ENCODE data around the gene LCK.
"Not testable (repeated sequence)": the region's sequence is repeated elsewhere in the genome, so short reads cannot be mapped to it uniquely, and the experiment has no call there.

The LCK gene

GRCh38 chr1:32240140-32240951 lies 10.7 kb upstream of the LCK start:
- peak; percentile 94 for DNase-seq

GRCh38 chr1:32241001-32241763 lies 9.9 kb upstream of the LCK start:
- DNase-seq: peak; percentile 78

- no peak for DNase-seq
Measured at GRCh38 chr1:32242341-32242851, 8.7 kb upstream of the LCK start.

GRCh38 chr1:32246888-32247273 lies 4.2 kb upstream of the LCK start, which contains the start of gene FAM167B:
TSS of gene FAM167B (plus strand) at chr1:32247222. CDS start at chr1:32247422, 200 bp downstream.
- no peak for DNase-seq

GRCh38 chr1:32247452-32247851 lies 3.6 kb upstream of the LCK start:
- DNase-seq: no peak

DNA sequence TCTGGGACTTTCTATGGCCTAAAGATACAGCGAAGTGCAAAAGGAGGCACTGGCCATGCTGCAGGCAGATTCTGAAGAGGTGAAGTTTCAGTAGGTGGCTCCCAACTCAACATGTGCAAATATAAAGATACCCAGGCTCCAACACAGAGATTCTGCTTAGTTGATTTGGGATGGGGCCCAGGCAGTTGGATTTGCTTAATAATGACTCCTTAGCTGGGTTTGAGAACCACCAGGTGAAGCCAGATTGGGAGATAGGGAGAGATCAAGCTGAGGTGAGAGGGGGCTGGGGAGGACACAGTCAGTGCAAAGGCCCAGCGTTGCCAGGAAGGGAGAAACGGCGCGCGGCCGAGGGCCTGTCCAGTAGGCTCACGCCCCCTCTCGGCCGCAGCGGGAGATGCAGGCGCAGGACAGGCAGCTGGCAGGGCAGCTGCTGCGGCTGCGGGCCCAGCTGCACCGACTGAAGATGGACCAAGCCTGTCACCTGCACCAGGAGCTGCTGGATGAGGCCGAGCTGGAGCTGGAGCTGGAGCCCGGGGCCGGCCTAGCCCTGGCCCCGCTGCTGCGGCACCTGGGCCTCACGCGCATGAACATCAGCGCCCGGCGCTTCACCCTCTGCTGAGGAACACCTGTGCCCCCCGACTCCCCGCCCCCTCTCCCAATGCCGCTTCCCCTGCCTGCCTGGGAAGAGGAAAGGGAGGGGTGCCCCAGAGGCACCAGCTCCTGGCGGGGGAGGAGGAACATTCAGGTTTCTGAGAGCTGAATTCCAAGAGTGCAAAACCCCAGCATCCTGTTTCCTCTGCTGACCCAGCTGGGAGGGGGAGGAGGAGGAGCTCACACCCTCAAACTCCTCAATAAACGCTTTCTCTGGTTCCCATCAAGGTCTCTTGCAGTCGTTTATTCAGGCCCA lies 2.8 kb upstream of the LCK start:
- DNase-seq: peak; percentile 78

- no peak for DNase-seq
Measured at GRCh38 chr1:32249831-32250525, 1.1 kb upstream of the LCK start.

DNA sequence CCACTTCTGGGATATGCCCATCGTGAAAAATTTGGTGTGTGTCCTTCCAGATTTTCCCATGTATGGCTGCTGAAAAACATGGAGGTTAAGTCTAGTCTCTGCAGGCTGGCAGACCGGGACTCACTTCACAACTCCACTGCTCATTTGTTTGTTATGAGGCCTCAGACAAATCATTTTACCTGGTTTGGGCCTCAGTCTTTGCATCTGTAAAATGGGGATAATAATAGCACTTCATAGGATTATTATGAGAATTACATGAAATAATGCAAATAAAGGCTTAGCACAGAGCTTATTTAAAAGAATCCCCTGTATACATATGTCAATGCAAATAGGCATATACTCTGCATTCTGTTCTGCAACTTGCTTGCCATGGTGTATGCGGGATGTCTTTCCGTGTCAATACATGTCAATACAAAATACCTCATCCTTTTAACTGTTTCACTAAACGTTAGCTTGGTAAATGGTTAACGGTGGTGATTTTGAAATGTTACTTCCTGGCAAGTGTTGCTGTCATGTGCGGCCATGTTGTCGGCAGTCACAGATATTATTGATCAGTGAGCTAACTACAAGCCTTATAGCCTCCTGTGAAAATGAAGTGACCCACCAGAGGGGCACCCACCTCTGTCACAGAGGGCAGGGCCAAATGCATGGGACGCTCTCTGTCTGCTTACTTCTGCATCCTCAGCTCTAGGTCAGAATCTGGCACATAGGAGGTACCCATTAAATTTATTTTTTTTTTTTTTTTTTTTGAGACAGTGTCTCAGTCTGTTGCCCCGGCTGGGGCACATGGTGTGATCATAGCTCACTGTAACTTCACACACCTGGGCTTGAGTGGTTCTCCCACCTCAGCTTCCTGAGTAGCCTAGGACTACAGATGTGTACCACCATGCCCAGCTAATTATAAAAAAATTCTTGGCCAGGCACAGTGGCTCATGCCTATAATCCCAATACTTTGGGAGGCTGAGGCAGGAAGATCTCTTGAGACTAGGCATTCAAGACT lies 4.3 kb downstream of the LCK start:
- DNase-seq: no peak

- DNase-seq: no peak
Measured at GRCh38 chr1:32256473-32257226, 5.6 kb downstream of the LCK start.

GRCh38 chr1:32257227-32257508 lies 6.1 kb downstream of the LCK start:
- no peak for DNase-seq

- DNase-seq: not testable (repeated sequence)
Measured at GRCh38 chr1:32263236-32263593, 12.2 kb downstream of the LCK start.

- DNase-seq: no peak
Measured at GRCh38 chr1:32263744-32264143, 12.7 kb downstream of the LCK start.

- DNase-seq: no peak
Measured at GRCh38 chr1:32265846-32266245, 14.8 kb downstream of the LCK start.

DNA sequence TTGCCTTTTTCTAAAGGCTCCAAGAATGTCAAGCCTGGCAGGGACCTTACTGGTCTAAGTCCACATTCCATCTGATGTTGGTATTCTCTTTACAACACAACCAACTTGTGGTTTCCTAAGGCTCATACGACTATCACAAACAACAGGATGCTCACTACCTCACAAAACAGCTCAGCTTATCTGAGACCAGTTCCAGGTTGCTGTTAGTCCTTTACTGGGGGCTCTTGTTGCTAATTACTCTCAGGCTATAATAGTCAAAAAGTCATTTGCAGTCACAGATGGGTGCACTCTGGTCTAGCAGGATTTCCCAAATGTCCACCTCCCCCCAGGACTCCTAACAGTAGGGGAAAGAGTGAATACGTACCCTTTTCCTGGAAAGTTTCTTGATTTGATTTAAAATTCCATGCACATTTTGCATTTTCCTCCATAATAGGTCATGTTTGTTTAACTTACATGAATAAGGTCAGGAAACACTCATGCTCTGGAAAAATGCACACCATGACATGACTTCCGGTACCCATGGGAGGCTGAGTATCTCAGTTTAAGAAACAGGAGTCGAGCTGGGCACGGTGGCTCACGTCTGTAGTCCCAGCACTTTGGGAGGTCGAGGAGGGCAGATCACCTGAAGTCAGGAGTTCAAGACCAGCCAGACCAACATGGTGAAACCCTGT lies 16.0 kb downstream of the LCK start:
- DNase-seq: no peak

- DNase-seq: no peak
Measured at GRCh38 chr1:32269744-32270143, 18.7 kb downstream of the LCK start.

- DNase-seq: no peak
Measured at GRCh38 chr1:32272557-32273390, 21.7 kb downstream of the LCK start.

DNA sequence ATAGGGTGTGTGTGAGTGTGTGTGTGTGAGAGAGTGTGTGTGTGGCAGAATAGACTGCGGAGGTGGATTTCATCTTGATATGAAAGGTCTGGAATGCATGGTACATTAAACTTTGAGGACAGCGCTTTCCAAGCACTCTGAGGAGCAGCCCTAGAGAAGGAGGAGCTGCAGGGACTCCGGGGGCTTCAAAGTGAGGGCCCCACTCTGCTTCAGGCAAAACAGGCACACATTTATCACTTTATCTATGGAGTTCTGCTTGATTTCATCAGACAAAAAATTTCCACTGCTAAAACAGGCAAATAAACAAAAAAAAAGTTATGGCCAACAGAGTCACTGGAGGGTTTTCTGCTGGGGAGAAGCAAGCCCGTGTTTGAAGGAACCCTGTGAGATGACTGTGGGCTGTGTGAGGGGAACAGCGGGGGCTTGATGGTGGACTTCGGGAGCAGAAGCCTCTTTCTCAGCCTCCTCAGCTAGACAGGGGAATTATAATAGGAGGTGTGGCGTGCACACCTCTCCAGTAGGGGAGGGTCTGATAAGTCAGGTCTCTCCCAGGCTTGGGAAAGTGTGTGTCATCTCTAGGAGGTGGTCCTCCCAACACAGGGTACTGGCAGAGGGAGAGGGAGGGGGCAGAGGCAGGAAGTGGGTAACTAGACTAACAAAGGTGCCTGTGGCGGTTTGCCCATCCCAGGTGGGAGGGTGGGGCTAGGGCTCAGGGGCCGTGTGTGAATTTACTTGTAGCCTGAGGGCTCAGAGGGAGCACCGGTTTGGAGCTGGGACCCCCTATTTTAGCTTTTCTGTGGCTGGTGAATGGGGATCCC lies 22.5 kb downstream of the LCK start:
- peak; percentile 80 for DNase-seq
